Sigmoid colon (tissue), 7 donors: Measurements from ENCODE around the gene SIGLEC8. TPM values are rescaled to one million over a fixed set of nuclear protein-coding genes. Genes with fewer than 3 reads are reported as not detected.
A peak's percentile ranks its signal among the peaks of the same experiment; 100 is the strongest.

Experiments used
- DNase-seq: peaks from one replicate; pipeline ENCODE4 v3.0.0-alpha.2; 2019
- H3K27ac ChIP-seq, 4 donors: fragments of 200-600 bp; sonication (generic); one replicate each; pipeline ENCODE4 v1.5.1; 2016 to 2019; ENCODE audit warnings: mild to moderate bottlenecking in 1 of 4
- H3K27me3 ChIP-seq, 3 donors: fragments of 200-600 bp; sonication (generic); one replicate each; pipeline ENCODE4 v1.5.1; 2019; ENCODE audit warnings: mild to moderate bottlenecking in 1 of 3
- H3K36me3 ChIP-seq, 4 donors: fragments of 200-600 bp; sonication (generic); one replicate each; pipeline ENCODE4 v1.5.1; 2016 to 2019
- H3K4me1 ChIP-seq, 4 donors: fragments of 200-600 bp; sonication (generic); one replicate each; pipeline ENCODE4 v1.5.1; 2017 to 2019
- H3K4me3 ChIP-seq, 4 donors: fragments of 200-600 bp; sonication (generic); one replicate each; pipeline ENCODE4 v1.5.1; 2017 to 2019; ENCODE audit warnings: mild to moderate bottlenecking in 2 of 4, moderate library complexity in 1 of 4
- H3K9me3 ChIP-seq, 4 donors: fragments of 200-600 bp in 3 of 4; sonication (generic) in 3 of 4; one replicate each; pipeline versions ENCODE4 v1.5.1 to v1.6.1; 2013 to 2019
- EP300 ChIP-seq, 4 donors: sonication (generic); formaldehyde crosslinking; IDR thresholded peaks; one replicate each; pipeline ENCODE4 v1.6.1; 2017; ENCODE audit warnings: antibody characterized with exemption in 4 of 4
- POLR2A ChIP-seq, 2 donors: fragments of 450-650 bp; IDR thresholded peaks; one replicate each; pipeline ENCODE4 v1.6.1; 2016; ENCODE audit warnings: antibody characterized with exemption in 2 of 2, mild to moderate bottlenecking in 2 of 2, moderate library complexity in 2 of 2
- POLR2AphosphoS5 ChIP-seq, 4 donors: sonication (generic); formaldehyde crosslinking; IDR thresholded peaks; one replicate each; pipeline ENCODE4 v1.6.1; 2017; ENCODE audit warnings: antibody characterized with exemption in 4 of 4
- WGBS, 2 donors: extraction: QIAGEN DNeasy Blood & Tissue Kit; methylation state at CpG; one replicate each; pipeline ENCODE4 v1.1.7; 2013; 5-methylcytosine and 5-hydroxymethylcytosine counted together
- intact Hi-C: fragments of 100-400 bp; cut with DNase I; formaldehyde crosslinking; loops from one replicate; pipeline ENCODE4 v1.15.1; 2023
- polyA plus RNA-seq, 3 donors: library from polyadenylated mRNA; stranded (reverse); fragments of 200-250 nt; gene quantifications; one replicate each; pipeline ENCODE4 v1.2.3, GENCODE V29; 2013
- total RNA-seq, 4 donors: library from RNA; depleted of rRNA; stranded (reverse); fragments of >200 nt; gene quantifications; one replicate each; pipeline ENCODE4 v1.1.0, GENCODE V29; 2016
- TF ChIP-seq, protein P1 (sequence below), 4 experiments: fragments of 450-650 bp in 3 of 4; fragments of 200-600 bp in 1 of 4; IDR thresholded peaks; one replicate each; pipeline ENCODE4 v1.5.1; 2016 to 2019; ENCODE audit warnings: antibody characterized with exemption in 4 of 4, mild to moderate bottlenecking in 3 of 4, moderate library complexity in 2 of 4
- donor health status: healthy with polysubstance abuse.
- donor health status: Bipolar disorder and iron deficiency.
- donor health status: healthy.

Gene SIGLEC8
- total and polyA plus RNA-seq, 7 donors = 0.36 to 4.9 (median 1.3) TPM; not detected in 3

DNA sequence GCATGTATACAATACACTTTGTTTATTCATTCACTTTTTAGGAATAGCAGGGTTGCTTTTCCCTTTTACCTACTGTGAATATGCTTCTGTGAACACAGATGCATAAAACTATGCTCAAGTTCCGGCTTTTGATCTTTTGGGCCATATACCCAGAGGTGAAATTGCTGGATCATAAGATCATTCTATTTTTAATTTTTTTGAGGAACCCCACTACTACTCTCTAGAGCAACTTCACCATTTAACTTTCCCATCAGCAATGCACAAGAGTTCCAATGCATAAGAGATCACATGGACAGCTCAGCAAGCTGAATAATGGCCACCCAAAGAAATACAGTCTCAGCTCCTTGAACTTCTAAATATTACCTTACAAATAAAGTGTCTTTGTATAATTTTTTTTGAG, 23.8 kb downstream of the SIGLEC8 start:
- intact Hi-C loops = no loop called here
- Histone ChIP-seq H3K36me3 (no peaks in the 10 kb centered on the region), H3K4me3 (no peak overlapping the region), H3K4me1 (no peaks in the 10 kb centered on the region), H3K9me3 (no peaks in the 10 kb centered on the region), H3K27me3 (peaks cover 0 to 22% (median 7%) of the 10 kb centered on the region in 3 donors), H3K27ac (no peak overlapping the region)
- no peak for TF ChIP-seq EP300 (IDR thresholded peaks at IDR 0.05)
- no peak for TF ChIP-seq POLR2AphosphoS5 (IDR thresholded peaks at IDR 0.05)
- TF ChIP-seq POLR2A (IDR thresholded peaks at IDR 0.05) = no peak
- TF ChIP-seq, protein P1, sequence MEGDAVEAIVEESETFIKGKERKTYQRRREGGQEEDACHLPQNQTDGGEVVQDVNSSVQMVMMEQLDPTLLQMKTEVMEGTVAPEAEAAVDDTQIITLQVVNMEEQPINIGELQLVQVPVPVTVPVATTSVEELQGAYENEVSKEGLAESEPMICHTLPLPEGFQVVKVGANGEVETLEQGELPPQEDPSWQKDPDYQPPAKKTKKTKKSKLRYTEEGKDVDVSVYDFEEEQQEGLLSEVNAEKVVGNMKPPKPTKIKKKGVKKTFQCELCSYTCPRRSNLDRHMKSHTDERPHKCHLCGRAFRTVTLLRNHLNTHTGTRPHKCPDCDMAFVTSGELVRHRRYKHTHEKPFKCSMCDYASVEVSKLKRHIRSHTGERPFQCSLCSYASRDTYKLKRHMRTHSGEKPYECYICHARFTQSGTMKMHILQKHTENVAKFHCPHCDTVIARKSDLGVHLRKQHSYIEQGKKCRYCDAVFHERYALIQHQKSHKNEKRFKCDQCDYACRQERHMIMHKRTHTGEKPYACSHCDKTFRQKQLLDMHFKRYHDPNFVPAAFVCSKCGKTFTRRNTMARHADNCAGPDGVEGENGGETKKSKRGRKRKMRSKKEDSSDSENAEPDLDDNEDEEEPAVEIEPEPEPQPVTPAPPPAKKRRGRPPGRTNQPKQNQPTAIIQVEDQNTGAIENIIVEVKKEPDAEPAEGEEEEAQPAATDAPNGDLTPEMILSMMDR (IDR thresholded peaks at IDR 0.05) = no peak
- 72 to 87% methylated on average over 1 of the region's 1 CpG for WGBS, 2 donors
- no peak for DNase-seq

DNA sequence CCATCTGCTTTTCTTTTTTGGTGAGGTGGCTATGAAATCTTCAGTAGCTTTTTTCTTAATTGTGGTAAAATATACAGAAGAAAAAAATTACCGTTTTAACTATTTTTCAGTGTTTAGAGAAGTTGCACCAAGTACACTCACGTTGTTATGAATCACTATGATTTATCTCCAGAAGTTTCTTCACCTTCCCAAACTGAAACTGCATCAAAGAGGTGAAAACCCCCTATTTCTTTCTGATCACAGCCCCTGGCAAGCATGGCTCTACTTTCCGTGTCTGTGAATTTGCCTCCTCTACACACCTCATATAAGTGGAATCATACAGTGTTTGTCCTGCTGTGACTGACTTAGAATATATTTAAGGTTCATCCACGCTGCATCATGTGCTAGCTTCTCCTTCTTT, 25.2 kb downstream of the SIGLEC8 start:
- Histone ChIP-seq H3K36me3 (no peaks in the 10 kb centered on the region), H3K27me3 (peaks cover 0 to 8% (median 7%) of the 10 kb centered on the region in 3 donors), H3K4me3 (no peak overlapping the region), H3K9me3 (no peaks in the 10 kb centered on the region), H3K27ac (no peak overlapping the region), H3K4me1 (no peaks in the 10 kb centered on the region)
- DNase-seq = no peak
- TF ChIP-seq POLR2AphosphoS5 (IDR thresholded peaks at IDR 0.05) (no peak), POLR2A (IDR thresholded peaks at IDR 0.05) (no peak), EP300 (IDR thresholded peaks at IDR 0.05) (no peak)
- TF ChIP-seq, protein P1 (IDR thresholded peaks at IDR 0.05) = no peak
- WGBS, 2 donors = 58 to 65% methylated on average over 4 of the region's 4 CpGs
- intact Hi-C loops = no loop called here

DNA sequence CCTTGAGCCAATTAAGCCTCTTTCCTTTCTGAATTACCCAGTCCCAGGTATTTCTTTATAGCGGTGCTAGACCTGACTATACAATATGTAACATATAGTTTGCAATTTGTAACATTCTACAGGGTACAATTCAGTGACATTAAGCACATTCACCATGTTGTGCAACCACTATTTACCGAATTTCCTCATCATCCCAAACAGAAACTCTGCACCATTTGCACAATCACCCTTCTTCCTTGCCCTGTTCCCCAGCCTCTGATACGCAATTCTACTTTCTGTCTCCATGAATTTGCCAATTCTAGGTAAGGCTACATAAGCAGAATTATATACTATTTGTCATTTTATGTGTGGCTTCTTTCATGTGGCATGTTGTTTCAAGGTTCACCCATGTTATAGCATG, 27.1 kb downstream of the SIGLEC8 start:
- Histone ChIP-seq H3K4me1 (no peaks in the 10 kb centered on the region), H3K27me3 (peaks cover 0 to 4% (median 0%) of the 10 kb centered on the region in 3 donors), H3K4me3 (no peak overlapping the region), H3K27ac (no peak overlapping the region), H3K9me3 (no peaks in the 10 kb centered on the region), H3K36me3 (no peaks in the 10 kb centered on the region)
- WGBS, 2 donors = 53 to 62% methylated on average over 3 of the region's 3 CpGs
- TF ChIP-seq EP300 (IDR thresholded peaks at IDR 0.05) = peak in 1 of 4 donors; percentile 16
- no peak for TF ChIP-seq POLR2AphosphoS5 (IDR thresholded peaks at IDR 0.05)
- TF ChIP-seq, protein P1 (IDR thresholded peaks at IDR 0.05) = no peak
- intact Hi-C loops = no loop called here
- DNase-seq = no peak

DNA sequence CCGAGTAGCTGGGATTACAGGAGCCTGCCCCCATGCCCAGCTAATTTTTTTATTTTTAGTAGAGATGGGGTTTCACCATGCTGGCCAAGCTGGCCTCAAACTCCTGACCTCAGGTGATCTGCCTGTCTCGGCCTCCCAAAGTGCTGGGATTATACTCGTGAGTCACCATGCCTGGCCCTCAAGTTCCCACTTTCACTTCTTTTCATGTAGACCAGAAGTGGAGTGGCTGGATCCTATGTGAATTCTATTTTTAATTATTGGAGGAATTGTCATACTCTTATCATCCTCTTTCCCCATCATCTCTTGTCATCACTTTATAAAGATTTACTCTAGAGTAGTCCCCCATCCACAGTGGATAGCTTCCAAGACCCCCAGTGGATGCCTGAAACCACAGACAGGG, 28.0 kb downstream of the SIGLEC8 start:
- Histone ChIP-seq H3K27me3 (peaks cover 0 to 9% (median 0%) of the 10 kb centered on the region in 3 donors), H3K9me3 (no peaks in the 10 kb centered on the region), H3K36me3 (no peaks in the 10 kb centered on the region), H3K4me1 (no peaks in the 10 kb centered on the region), H3K27ac (no peak overlapping the region), H3K4me3 (no peak overlapping the region)
- DNase-seq = no peak
- intact Hi-C loops = no loop called here
- WGBS, 2 donors = 59 to 73% methylated on average over 3 of the region's 3 CpGs
- TF ChIP-seq EP300 (IDR thresholded peaks at IDR 0.05) (no peak), POLR2AphosphoS5 (IDR thresholded peaks at IDR 0.05) (no peak), POLR2A (IDR thresholded peaks at IDR 0.05) (no peak)
- TF ChIP-seq, protein P1 (IDR thresholded peaks at IDR 0.05) = no peak

DNA sequence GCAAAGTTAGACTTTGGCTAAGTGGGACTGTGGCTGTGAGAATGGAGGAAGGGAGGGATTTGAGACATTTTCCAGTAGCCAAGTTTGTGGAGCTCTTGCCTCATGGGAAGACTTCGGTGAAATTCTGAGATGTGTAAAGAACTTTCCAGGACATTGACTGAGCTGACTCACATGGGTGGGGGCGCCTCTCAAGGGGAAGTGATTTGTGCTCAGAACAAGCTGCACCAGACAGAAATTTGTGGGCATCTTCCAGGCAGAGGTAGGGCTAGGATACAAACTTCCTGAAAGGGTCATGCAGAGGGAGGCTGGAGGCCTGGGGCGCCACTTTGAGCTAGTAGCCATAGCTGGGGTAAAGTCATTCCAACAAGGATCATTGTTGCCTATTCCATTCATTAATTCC, 31.1 kb downstream of the SIGLEC8 start:
- no peak overlapping the region for H3K27ac ChIP-seq
- H3K27me3 ChIP-seq = peaks cover 0 to 16% (median 0%) of the 10 kb centered on the region in 3 donors
- DNase-seq = no peak
- WGBS, 2 donors = 71 to 74% methylated on average over 3 of the region's 3 CpGs
- intact Hi-C loops = no loop called here
- TF ChIP-seq POLR2A (IDR thresholded peaks at IDR 0.05) (no peak), POLR2AphosphoS5 (IDR thresholded peaks at IDR 0.05) (no peak)
- no peaks in the 10 kb centered on the region for H3K9me3 ChIP-seq
- no peak overlapping the region for H3K4me3 ChIP-seq
- H3K4me1 ChIP-seq = no peaks in the 10 kb centered on the region
- no peaks in the 10 kb centered on the region for H3K36me3 ChIP-seq
